ENCODE measurements around the gene TCF7L2.
"Not testable (repeated sequence)": the region's sequence is repeated elsewhere in the genome, so short reads cannot be mapped to it uniquely, and the experiment has no call there.

Gene TCF7L2

GRCh38 chr10:113061557-113061956 is 111.5 kb downstream of the TCF7L2 start:
- no peak for DNase-seq (ENCODE audit: low read depth in 1 of 2, low spot score in 1 of 2)

GRCh38 chr10:113063043-113063967 is 113.3 kb downstream of the TCF7L2 start:
- no peak for DNase-seq (ENCODE audit: low read depth in 1 of 2, low spot score in 1 of 2)

- DNase-seq (ENCODE audit: low read depth in 1 of 2, low spot score in 1 of 2): no peak
Observed at GRCh38 chr10:113064039-113064438, 114.0 kb downstream of the TCF7L2 start.

GRCh38 chr10:113066120-113066519 is 116.1 kb downstream of the TCF7L2 start:
- DNase-seq (ENCODE audit: low read depth in 1 of 2, low spot score in 1 of 2): not testable (repeated sequence)

GRCh38 chr10:113066561-113067312 is 116.7 kb downstream of the TCF7L2 start:
- DNase-seq (ENCODE audit: low read depth in 1 of 2, low spot score in 1 of 2): no peak

GRCh38 chr10:113067501-113067900 is 117.5 kb downstream of the TCF7L2 start:
- DNase-seq (ENCODE audit: low read depth in 1 of 2, low spot score in 1 of 2): no peak

GRCh38 chr10:113068178-113068890 is 118.3 kb downstream of the TCF7L2 start:
- no peak for DNase-seq (ENCODE audit: low read depth in 1 of 2, low spot score in 1 of 2)

GRCh38 chr10:113069595-113069994 is 119.5 kb downstream of the TCF7L2 start:
- DNase-seq (ENCODE audit: low read depth in 1 of 2, low spot score in 1 of 2): no peak

- no peak for DNase-seq (ENCODE audit: low read depth in 1 of 2, low spot score in 1 of 2)
Observed at GRCh38 chr10:113071446-113071845, 121.4 kb downstream of the TCF7L2 start.

- no peak for DNase-seq (ENCODE audit: low read depth in 1 of 2, low spot score in 1 of 2)
Observed at GRCh38 chr10:113073549-113074189, 123.6 kb downstream of the TCF7L2 start.

GRCh38 chr10:113076949-113077348 is 126.9 kb downstream of the TCF7L2 start:
- no peak for DNase-seq (ENCODE audit: low read depth in 1 of 2, low spot score in 1 of 2)

- no peak for DNase-seq (ENCODE audit: low read depth in 1 of 2, low spot score in 1 of 2)
Observed at GRCh38 chr10:113078282-113078907, 128.3 kb downstream of the TCF7L2 start.

- no peak for DNase-seq (ENCODE audit: low read depth in 1 of 2, low spot score in 1 of 2)
Observed at GRCh38 chr10:113080061-113080924, 130.2 kb downstream of the TCF7L2 start.

GRCh38 chr10:113080925-113081229 is 130.8 kb downstream of the TCF7L2 start:
- no peak for DNase-seq (ENCODE audit: low read depth in 1 of 2, low spot score in 1 of 2)

GRCh38 chr10:113084031-113084430 is 134.0 kb downstream of the TCF7L2 start:
- no peak for DNase-seq (ENCODE audit: low read depth in 1 of 2, low spot score in 1 of 2)

GRCh38 chr10:113085776-113086175 is 135.7 kb downstream of the TCF7L2 start:
- no peak for DNase-seq (ENCODE audit: low read depth in 1 of 2, low spot score in 1 of 2)

GRCh38 chr10:113086282-113086681 is 136.2 kb downstream of the TCF7L2 start:
- DNase-seq (ENCODE audit: low read depth in 1 of 2, low spot score in 1 of 2): no peak

- no peak for DNase-seq (ENCODE audit: low read depth in 1 of 2, low spot score in 1 of 2)
Observed at GRCh38 chr10:113087165-113088029, 137.3 kb downstream of the TCF7L2 start.

GRCh38 chr10:113088194-113088593 is 138.1 kb downstream of the TCF7L2 start:
- DNase-seq (ENCODE audit: low read depth in 1 of 2, low spot score in 1 of 2): no peak
